OCI-LY3 (cell line): Measurements from ENCODE around the gene OR2AE1.

Experiments
- CTCF ChIP-seq: fragments of 200-600, 300-600 bp; sonication (generic); IDR thresholded peaks from 2 replicates; pipeline ENCODE4 v1.5.1; 2014; ENCODE audit warnings: antibody characterized with exemption, low read length, low read depth
- EZH2phosphoT487 ChIP-seq: fragments of 200-600 bp; shearing (Covaris generic); IDR thresholded peaks from 2 replicates; pipeline ENCODE4 v1.6.1; 2018; ENCODE audit warnings: antibody characterized with exemption, mixed run types, low read depth

GRCh38 chr7:99848420-99849216 lies 28.2 kb downstream of the OR2AE1 start:
- no peak for TF ChIP-seq EZH2phosphoT487
- no peak for TF ChIP-seq CTCF
